ENCODE results near the gene WDHD1. TPM values are rescaled to one million over a fixed set of nuclear protein-coding genes. Genes with fewer than 3 reads are reported as not detected.

The WDHD1 gene
- total and polyA plus RNA-seq, 2 of the 4 experiments (the other 2 are of a cell fraction), result 4.4 to 13.1 TPM

DNA sequence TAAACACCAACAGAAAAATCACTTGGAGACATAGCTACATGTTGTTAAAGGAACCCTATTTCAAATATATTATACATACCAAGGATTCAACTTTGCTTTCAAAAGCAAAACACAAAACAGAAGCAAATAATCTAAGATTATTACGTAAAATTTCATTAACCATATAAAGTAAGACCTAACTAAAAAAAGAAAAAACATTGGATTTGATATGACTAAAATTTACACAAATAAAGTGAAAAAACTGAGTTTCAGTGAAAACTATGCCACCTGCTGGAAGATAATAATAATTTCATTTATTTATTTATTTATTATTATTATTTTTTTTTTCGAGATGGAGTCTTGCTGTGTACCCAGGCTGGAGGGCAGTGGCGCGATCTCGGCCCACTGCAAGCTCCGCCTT lies 45.2 kb downstream of the WDHD1 start:
- Histone ChIP-seq H3K4me2 (ENCODE audit: low read depth, low read length) (no peak overlapping the region), H2BK5ac (ENCODE audit: low read depth, low read length, poor library complexity, severe bottlenecking) (no peak overlapping the region), H3K36me3 (ENCODE audit: control insufficient read depth, insufficient read depth, low read length) (0 out of 2 replicates have a peak, but pooled peaks cover 4% of the 10 kb centered on the region), H2AFZ (replicated peaks; ENCODE audit: low read length, poor library complexity) (no peak overlapping the region), H3K14ac (replicated peaks; ENCODE audit: low read depth, low read length) (no peak overlapping the region), H3K9ac (ENCODE audit: low read depth, low read length) (no peak overlapping the region), H2BK120ac (ENCODE audit: low read depth, low read length) (no peak overlapping the region), H3K4me3 (ENCODE audit: insufficient read depth, low read depth, low read length) (no peak overlapping the region), H2AK9ac (replicated peaks; ENCODE audit: low read depth, low read length, poor library complexity) (no peak overlapping the region), H2BK20ac (ENCODE audit: low read depth, low read length) (no peak overlapping the region), H3K79me1 (ENCODE audit: low read depth in 1 of 2, low read length in 2 of 2) (0 out of 4 replicates have a peak, but pooled peaks cover 0 to 3% of the 10 kb centered on the region in 2 experiments), H4K91ac (ENCODE audit: insufficient read depth, low read depth, low read length) (no peak overlapping the region), H3K4ac (ENCODE audit: low read depth, low read length) (no peak overlapping the region), H3K27me3 (ENCODE audit: control insufficient read depth, insufficient read depth, low read length) (no peaks in the 10 kb centered on the region), H2AK5ac (ENCODE audit: low read depth, low read length) (no peak overlapping the region), H3K18ac (ENCODE audit: low read depth, low read length) (no peak overlapping the region), H3K23ac (ENCODE audit: low read depth, low read length) (no peak overlapping the region), H4K20me1 (ENCODE audit: insufficient read depth, low read length) (no peaks in the 10 kb centered on the region), H4K5ac (ENCODE audit: low read depth, low read length) (no peak overlapping the region), H3K27ac (ENCODE audit: insufficient read depth, low read length) (no peak overlapping the region), H3K9me1 (ENCODE audit: insufficient read depth, low read length) (0 out of 2 replicates have a peak, but pooled peaks cover 2% of the 10 kb centered on the region), H3K4me1 (ENCODE audit: control insufficient read depth, insufficient read depth, low read length) (no peaks in the 10 kb centered on the region), H3K56ac (ENCODE audit: extremely low read depth, insufficient read depth, low read length) (no peak overlapping the region), H2BK15ac (ENCODE audit: low read depth, low read length) (no peak overlapping the region), H3K9me3 (ENCODE audit: control insufficient read depth, insufficient read depth, low read length) (no peaks in the 10 kb centered on the region), H4K8ac (ENCODE audit: low read depth in 2 of 2, low read length in 2 of 2) (no peak overlapping the region)
- POLR2A ChIA-PET (ENCODE audit: unreplicated experiment), result no interaction called here
- no TSS peak for BruUV-seq (replicated peaks)
- dilution Hi-C loops (cut with HindIII; ENCODE audit: low sequenced_read_pairs, unreplicated experiment), result no loop called here
- CTCF ChIA-PET, result no interaction called here
- DNase-seq, result peak; percentile 22
- TF ChIP-seq, protein P1, sequence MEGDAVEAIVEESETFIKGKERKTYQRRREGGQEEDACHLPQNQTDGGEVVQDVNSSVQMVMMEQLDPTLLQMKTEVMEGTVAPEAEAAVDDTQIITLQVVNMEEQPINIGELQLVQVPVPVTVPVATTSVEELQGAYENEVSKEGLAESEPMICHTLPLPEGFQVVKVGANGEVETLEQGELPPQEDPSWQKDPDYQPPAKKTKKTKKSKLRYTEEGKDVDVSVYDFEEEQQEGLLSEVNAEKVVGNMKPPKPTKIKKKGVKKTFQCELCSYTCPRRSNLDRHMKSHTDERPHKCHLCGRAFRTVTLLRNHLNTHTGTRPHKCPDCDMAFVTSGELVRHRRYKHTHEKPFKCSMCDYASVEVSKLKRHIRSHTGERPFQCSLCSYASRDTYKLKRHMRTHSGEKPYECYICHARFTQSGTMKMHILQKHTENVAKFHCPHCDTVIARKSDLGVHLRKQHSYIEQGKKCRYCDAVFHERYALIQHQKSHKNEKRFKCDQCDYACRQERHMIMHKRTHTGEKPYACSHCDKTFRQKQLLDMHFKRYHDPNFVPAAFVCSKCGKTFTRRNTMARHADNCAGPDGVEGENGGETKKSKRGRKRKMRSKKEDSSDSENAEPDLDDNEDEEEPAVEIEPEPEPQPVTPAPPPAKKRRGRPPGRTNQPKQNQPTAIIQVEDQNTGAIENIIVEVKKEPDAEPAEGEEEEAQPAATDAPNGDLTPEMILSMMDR (conservative IDR thresholded peaks at IDR 0.05; ENCODE audit: low read depth, low read length), result 0 out of 2 replicates have a peak, but pooled peaks have one; percentile 15
- TF ChIP-seq CHD1 (IDR thresholded peaks at IDR 0.05; ENCODE audit: low read depth, low read length), result no peak
- in situ Hi-C loops (cut with MboI; ENCODE audit: low sequenced_read_pairs), result no loop called here
- intact Hi-C loops (cut with micrococcal nuclease), result no loop called here
- no CpG with 5 or more reads among the region's 6 CpGs for WGBS, 2 experiments (ENCODE audit: extremely low coverage in 2 of 2, insufficient read length in 1 of 2)
- ATAC-seq (ENCODE audit: low read depth), result no peak

Measured in IMR-90 (cell line).